Mucosa of gallbladder (tissue), 1 donor: ENCODE results near the gene CD28. TPM values are rescaled to one million over a fixed set of nuclear protein-coding genes. Genes with fewer than 3 reads are reported as not detected.

Source experiments
- DNase-seq: peaks from one replicate; pipeline ENCODE4 v3.0.0-alpha.2; 2020; ENCODE audit warnings: low spot score
- total RNA-seq: library from RNA; stranded (reverse); gene quantifications from one replicate; pipeline ENCODE4 v1.2.1, GENCODE V29; 2021
- donor health status: DM: no; HTN: no; CAD: no.

Gene CD28
- total RNA-seq, 1 donor from 2014 or later: 1.6 TPM

GRCh38 chr2:203715744-203716143, 9.3 kb downstream of the CD28 start:
- no peak for DNase-seq

GRCh38 chr2:203718087-203718486, 11.6 kb downstream of the CD28 start:
- no peak for DNase-seq

GRCh38 chr2:203719456-203720410, 13.3 kb downstream of the CD28 start:
- no peak for DNase-seq

- no peak for DNase-seq
Measured at GRCh38 chr2:203720915-203721672, 14.7 kb downstream of the CD28 start.

GRCh38 chr2:203721781-203722300, 15.4 kb downstream of the CD28 start:
- no peak for DNase-seq

- DNase-seq: no peak
Measured at GRCh38 chr2:203722411-203722810, 16.0 kb downstream of the CD28 start.

- DNase-seq: no peak
Measured at GRCh38 chr2:203728321-203728720, 21.9 kb downstream of the CD28 start.

GRCh38 chr2:203730076-203730729, 23.8 kb downstream of the CD28 start:
- no peak for DNase-seq

GRCh38 chr2:203730883-203731282, 24.4 kb downstream of the CD28 start:
- no peak for DNase-seq

GRCh38 chr2:203732092-203732952, 25.9 kb downstream of the CD28 start:
- no peak for DNase-seq

- DNase-seq: no peak
Measured at GRCh38 chr2:203732953-203733510, 26.6 kb downstream of the CD28 start.

GRCh38 chr2:203733684-203734083, 27.2 kb downstream of the CD28 start:
- DNase-seq: no peak

- DNase-seq: no peak
Measured at GRCh38 chr2:203734276-203734983, 28.0 kb downstream of the CD28 start.

GRCh38 chr2:203737360-203737759, 30.9 kb downstream of the CD28 start:
- DNase-seq: no peak

- DNase-seq: no peak
Measured at GRCh38 chr2:203739351-203739750, 32.9 kb downstream of the CD28 start.

- no peak for DNase-seq
Measured at GRCh38 chr2:203740871-203741281, 34.4 kb downstream of the CD28 start.

- DNase-seq: no peak
Measured at GRCh38 chr2:203741566-203741965, 35.1 kb downstream of the CD28 start.

GRCh38 chr2:203743441-203743981, 37.1 kb downstream of the CD28 start:
- DNase-seq: no peak

- DNase-seq: no peak
Measured at GRCh38 chr2:203744091-203744490, 37.7 kb downstream of the CD28 start.

- no peak for DNase-seq
Measured at GRCh38 chr2:203745267-203745666, 38.8 kb downstream of the CD28 start.
